ENCODE results near the gene FNDC3B.

The FNDC3B gene

GRCh38 chr3:172170841-172171240, 131.5 kb downstream of the FNDC3B start:
- no peak for DNase-seq (ENCODE audit: low read depth)

DNA sequence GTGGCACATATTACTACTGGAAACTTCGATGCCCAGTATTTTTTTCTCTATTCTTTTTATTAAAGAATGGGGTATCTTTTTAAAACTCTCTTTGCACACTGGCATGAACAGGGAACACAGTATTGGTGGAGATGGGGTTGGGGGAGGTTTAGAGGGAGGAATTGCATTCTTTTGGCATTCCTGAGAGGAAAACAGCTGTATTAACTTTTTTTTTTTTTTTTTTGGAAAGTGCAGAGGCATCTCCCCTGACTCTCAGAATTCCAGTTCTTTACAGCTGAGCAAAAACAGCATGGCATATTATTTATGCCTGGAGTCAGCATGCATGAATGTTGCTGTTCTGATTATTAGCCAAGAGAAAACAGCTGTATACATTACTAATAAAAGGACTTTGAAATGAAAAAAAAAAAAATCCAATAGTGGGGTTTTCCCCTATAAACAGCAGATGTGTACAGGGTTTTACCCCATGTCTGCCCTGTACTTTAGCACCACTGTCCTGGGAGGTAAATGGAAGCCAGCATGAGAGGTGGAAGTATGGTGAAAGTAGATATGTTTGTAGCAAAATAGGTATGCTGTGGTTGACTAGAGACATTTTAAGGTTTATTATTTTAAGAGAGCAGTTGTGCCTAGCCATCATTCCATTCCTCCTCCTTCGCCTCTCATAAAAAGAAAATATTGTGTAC, 132.2 kb downstream of the FNDC3B start:
- peak; percentile 47 for DNase-seq (ENCODE audit: low read depth)

GRCh38 chr3:172173316-172174254, 134.2 kb downstream of the FNDC3B start:
- DNase-seq (ENCODE audit: low read depth), result no peak

GRCh38 chr3:172174513-172175253, 135.3 kb downstream of the FNDC3B start:
- DNase-seq (ENCODE audit: low read depth), result no peak

DNA sequence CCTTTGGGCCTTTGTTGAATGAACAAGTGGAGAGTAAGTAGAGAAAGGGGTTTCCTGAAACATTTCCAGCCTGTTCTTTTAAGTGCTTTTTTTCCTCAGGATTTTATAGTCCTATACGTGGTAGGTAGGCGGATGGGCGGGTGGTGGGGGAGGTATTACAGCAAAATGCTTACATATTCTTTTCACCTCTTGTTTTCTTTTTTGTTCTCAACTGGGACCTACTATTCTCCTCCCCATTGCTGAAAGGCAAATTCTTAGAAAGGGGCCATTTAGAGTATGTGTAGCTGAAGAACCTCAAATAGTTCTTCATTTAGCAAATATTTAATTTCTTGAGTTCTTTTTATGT, 135.8 kb downstream of the FNDC3B start:
- no peak for DNase-seq (ENCODE audit: low read depth)

DNA sequence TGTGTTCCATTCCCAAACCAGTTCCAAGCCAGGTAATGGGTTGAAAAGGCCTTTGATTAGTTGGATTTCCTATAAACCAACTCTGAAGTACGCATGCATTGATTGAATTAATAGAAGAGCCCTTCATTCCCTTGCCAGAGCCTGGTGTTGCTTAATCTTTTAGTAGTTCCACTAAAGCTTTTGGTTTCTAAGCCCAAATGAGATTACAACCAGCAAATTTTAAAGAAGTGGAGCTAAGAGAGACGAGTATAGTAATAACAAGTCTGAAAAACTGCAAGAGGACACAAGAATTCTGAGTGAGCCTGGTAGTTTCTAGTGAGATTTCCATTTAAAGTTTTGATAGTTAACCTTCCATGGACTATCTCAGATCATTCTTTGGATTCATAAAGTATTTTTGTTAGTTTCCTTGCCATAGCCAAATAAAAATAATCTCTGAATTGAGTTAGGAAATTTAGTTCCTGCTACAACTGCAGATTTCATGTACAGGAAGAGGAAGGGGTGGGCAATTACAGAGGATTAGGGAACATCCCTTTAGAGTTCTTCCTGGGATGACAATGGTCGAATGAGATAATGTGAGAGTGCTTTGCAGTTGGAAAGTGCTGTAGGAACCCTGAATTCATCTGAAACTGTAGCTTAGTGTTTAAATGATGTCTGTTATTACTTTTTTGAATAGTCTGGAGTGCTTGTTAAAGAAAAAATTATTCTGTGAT, 136.8 kb downstream of the FNDC3B start:
- no peak for DNase-seq (ENCODE audit: low read depth)

GRCh38 chr3:172177046-172177445, 137.7 kb downstream of the FNDC3B start:
- peak; percentile 73 for DNase-seq (ENCODE audit: low read depth)

DNA sequence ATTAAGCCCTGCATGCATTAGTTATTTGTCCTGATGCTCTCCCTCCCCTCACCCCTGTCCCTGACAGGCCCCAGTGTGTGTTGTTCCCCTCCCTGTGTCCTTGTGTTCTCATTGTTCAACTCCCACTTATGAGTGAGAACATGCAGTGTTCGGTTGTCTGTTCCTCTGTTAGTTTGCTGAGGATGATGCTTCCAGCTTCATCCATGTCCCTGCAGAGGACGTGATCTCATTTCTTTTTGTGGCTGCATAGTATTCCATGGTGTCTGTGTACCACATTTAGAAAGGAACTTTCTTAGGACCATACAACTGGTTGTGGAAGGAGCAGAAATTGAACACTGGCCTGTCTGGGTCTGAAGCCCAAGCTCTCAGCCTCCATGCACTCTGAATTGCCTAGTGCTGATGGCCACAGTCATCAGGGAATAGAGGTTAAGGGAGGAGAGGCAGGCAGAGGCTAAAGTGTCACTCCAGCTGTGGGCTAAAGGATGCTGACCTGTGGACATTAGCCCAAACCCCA, 138.5 kb downstream of the FNDC3B start:
- no peak for DNase-seq (ENCODE audit: low read depth)

GRCh38 chr3:172179680-172180399, 140.5 kb downstream of the FNDC3B start:
- DNase-seq (ENCODE audit: low read depth), result no peak

DNA sequence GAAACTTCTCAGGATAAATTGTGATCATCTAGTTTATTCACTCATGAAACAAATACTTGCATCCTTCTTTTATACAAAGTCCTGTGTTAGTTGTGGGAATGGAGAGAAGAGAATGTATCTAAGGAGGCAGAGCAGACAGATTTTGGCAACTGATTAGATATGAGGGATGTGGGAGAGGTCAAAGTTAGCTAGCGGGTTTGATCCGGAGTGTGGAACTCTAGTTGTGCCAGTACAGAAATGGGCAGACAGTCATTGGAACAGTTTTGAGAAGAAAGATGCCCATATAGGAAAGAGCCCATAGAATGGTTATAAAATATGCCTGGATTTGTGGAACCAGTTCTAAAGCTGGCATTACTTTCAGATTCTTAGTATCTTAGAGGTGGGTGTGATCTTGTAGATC, 141.1 kb downstream of the FNDC3B start:
- DNase-seq (ENCODE audit: low read depth), result no peak

DNA sequence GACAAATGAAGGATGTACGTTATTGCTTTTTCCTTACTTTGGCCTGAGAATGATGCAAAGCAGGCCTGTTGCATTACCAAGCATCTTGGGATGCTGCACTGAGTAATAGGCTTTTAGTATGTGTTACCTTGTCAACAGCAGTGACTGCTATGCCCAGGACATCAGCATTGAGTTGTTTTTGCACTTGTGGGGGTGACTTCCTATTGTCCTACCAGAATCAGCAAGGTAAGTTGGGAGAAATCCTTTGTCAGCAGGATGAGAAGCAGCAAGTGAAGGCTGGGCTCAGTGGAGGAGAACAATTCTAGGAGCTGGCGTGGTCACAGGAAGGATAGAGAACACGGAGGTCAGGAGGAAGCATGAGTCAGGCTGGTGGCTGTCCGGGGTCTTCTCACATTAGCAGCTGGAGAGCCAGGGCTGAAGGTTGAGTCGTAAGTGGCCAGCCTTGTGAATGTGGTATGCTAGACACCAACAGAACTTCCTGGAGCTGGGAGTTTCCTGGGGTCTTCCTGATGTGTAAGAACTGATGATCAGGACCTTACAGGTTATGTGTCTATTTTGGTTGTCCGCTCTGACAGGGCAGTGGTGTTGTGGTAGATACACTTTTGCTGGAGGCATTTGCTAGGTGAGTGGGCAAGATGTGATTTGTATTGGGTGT, 142.7 kb downstream of the FNDC3B start:
- DNase-seq (ENCODE audit: low read depth), result peak; percentile 77

DNA sequence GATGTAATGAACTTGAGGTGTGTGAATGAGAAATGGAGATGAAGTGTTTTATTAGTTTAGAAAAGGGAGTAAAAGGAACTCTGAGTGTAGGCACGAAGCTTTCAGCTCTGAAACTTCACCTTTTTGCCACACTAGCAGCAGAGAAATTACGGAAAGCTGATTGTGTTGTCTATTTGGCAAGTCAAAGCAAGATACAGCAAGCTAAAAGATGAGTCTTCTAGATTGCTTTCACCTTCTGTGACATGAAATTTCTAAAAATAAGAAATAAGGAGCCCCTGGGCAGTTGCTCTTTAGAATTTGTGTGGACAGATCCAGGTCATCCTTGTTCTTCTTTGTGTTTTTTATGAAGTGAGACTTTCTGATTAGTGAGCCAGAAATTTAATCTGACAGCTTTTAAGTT, 143.4 kb downstream of the FNDC3B start:
- DNase-seq (ENCODE audit: low read depth), result no peak

- no peak for DNase-seq (ENCODE audit: low read depth)
These were observed 144.9 kb downstream of the FNDC3B start for GRCh38 chr3:172184106-172184822.

- DNase-seq (ENCODE audit: low read depth), result no peak
These were observed 146.5 kb downstream of the FNDC3B start for GRCh38 chr3:172185907-172186306.

DNA sequence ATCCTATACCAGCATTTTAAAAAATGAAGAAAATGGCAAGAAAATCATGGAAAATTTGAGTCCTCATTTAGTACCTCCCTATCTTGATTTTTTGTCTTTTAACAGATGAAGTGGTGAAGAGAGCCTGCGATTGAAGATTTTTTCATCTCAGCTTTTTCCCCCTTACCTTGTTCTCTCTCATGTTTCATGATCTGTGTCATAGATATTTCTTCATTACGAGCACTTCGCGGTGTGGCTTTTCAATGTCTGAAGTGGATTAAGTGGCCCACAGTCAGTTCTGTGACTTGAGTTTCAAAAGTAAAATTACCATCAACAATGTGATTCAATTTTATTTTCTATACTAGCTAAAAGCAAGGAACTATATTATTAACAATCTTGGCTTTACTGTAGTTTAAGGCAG, 147.2 kb downstream of the FNDC3B start:
- DNase-seq (ENCODE audit: low read depth), result no peak

DNA sequence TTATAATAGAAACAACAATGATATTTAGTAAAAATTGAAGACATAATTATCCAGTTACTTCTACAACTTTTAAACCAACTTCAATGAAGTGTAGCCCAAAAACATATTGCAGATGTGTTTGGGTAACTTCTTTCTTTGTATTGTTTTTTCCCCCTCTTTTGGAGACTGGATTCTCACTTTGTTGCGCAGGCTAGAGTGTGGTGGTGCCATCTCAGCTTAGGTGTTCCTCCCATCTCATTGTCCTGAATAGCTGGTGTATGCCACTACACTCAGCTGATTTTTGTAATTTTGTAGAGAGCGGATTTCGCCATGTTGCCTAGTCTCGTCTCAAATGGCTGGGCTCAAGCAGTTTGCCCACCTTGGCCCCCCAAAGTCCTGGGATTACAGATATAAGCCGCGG, 148.1 kb downstream of the FNDC3B start:
- DNase-seq (ENCODE audit: low read depth), result no peak

DNA sequence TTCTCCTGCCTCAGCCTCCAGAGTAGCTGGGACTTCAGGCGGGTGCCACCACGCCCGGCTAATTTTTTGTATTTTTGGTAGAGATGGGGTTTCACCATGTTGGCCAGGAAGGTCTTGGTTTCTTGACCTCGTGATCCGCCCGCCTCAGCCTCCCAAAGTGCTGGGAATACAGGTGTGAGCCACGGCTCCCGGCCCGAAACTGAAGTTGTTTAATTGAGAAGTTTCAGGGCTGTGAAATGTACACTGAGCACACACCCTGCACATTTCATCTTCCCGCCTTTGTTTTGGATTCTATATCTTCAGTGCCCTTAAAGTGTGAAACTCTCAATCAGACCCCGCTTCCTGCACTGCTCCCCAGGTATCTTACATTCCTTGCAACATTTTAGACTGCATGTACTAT, 149.1 kb downstream of the FNDC3B start:
- no peak for DNase-seq (ENCODE audit: low read depth)

DNA sequence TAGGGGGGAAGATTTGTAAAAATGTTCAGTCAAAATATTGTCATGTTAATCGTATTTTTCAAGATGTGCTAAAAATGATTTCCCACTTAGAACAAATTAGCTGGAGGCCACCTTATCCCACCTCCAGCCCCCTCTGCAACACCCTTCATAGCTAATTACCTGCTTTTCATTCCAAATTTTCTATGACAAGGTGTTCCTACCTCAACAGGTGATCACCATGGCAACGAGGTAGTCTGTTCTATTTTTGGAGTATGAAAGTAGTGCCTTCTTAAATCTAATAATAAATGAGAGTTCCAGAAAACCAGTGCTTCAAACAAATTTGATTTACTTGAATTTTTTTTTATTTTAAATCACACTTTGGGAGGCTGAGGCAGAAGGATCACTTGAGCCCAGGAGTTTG, 149.8 kb downstream of the FNDC3B start:
- no peak for DNase-seq (ENCODE audit: low read depth)

GRCh38 chr3:172189987-172190603, 150.7 kb downstream of the FNDC3B start:
- DNase-seq (ENCODE audit: low read depth), result no peak

GRCh38 chr3:172190980-172191379, 151.6 kb downstream of the FNDC3B start:
- DNase-seq (ENCODE audit: low read depth), result no peak
